ENCODE data around the gene APC2. TPM values are rescaled to one million over a fixed set of nuclear protein-coding genes. Genes with fewer than 3 reads are reported as not detected.

Gene APC2
- total and polyA plus RNA-seq, 8 donors, result 0.10 to 3.5 (median 0.58) TPM; not detected in 1

- peak overlapping the region; percentile 35 to 46 (median 41) for H3K4me3 ChIP-seq
- TF ChIP-seq POLR2A (IDR thresholded peaks at IDR 0.05) (no peak), EP300 (IDR thresholded peaks at IDR 0.05) (no peak), CTCF (IDR thresholded peaks at IDR 0.05) (no peak), POLR2AphosphoS5 (IDR thresholded peaks at IDR 0.05) (no peak)
- no peak for DNase-seq
- peaks cover 0 to 5% (median 2%) of the 10 kb centered on the region in 4 donors for H3K9me3 ChIP-seq
- WGBS, 5 donors, result 32 to 69% (median 40%) methylated on average over 4 to 12 of the region's 12 CpGs
- H3K27me3 ChIP-seq, result peaks cover 17 to 93% (median 35%) of the 10 kb centered on the region in 3 donors
- peaks cover 10 to 41% (median 37%) of the 10 kb centered on the region in 4 donors for H3K4me1 ChIP-seq
- intact Hi-C loops (cut with DNase I; ENCODE audit: low total_unique reads), result no loop called here
- no peaks in the 10 kb centered on the region for H3K36me3 ChIP-seq
- H3K27ac ChIP-seq, result peak overlapping the region in 2 of 5 donors; percentile 82 to 85
These were observed 58.6 kb downstream of the APC2 start for GRCh38 chr19:1508507-1508856.

- WGBS, 5 donors, result 50 to 65% (median 63%) methylated on average over 9 to 11 of the region's 11 CpGs
- H3K27ac ChIP-seq, result peak overlapping the region in 1 of 5 donors; percentile 25
- intact Hi-C loops (cut with DNase I; ENCODE audit: low total_unique reads), result no loop called here
- peaks cover 0 to 5% (median 2%) of the 10 kb centered on the region in 4 donors for H3K9me3 ChIP-seq
- TF ChIP-seq POLR2AphosphoS5 (IDR thresholded peaks at IDR 0.05) (no peak), POLR2A (IDR thresholded peaks at IDR 0.05) (no peak), EP300 (IDR thresholded peaks at IDR 0.05) (no peak), CTCF (IDR thresholded peaks at IDR 0.05) (no peak)
- H3K4me1 ChIP-seq, result peaks cover 12 to 42% (median 37%) of the 10 kb centered on the region in 4 donors
- peak in 1 of 2 donors; percentile 40 for DNase-seq
- H3K27me3 ChIP-seq, result peaks cover 14 to 93% (median 33%) of the 10 kb centered on the region in 3 donors
- H3K36me3 ChIP-seq, result no peaks in the 10 kb centered on the region
- H3K4me3 ChIP-seq, result no peak overlapping the region
These were observed 59.9 kb downstream of the APC2 start for GRCh38 chr19:1509602-1510441.

DNA sequence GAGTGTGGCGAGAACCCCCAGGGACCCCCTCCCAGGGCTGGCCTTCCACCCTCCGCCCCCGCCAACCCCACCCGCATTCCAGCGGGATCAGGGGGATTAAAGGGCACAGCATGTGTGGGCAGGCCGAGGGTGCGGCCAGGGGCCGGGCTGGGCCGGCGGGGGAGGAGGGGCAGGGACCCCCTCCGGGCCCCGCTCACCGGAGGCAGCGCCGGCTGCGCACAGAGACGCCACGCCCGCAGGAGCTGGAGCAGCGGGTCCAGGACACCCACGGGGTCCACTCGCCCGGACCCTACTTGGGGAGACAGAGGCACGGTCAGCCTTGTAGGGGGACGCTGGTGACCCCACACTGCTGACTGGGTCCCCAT lies 60.5 kb downstream of the APC2 start:
- intact Hi-C loops (cut with DNase I; ENCODE audit: low total_unique reads), result no loop called here
- WGBS, 5 donors, result 7 to 49% (median 29%) methylated on average over 2 to 25 of the region's 25 CpGs
- peaks cover 14 to 92% (median 33%) of the 10 kb centered on the region in 3 donors for H3K27me3 ChIP-seq
- H3K4me1 ChIP-seq, result peaks cover 12 to 42% (median 37%) of the 10 kb centered on the region in 4 donors
- no peak overlapping the region for H3K4me3 ChIP-seq
- peaks cover 0 to 5% (median 2%) of the 10 kb centered on the region in 4 donors for H3K9me3 ChIP-seq
- DNase-seq, result peak in 1 of 2 donors; percentile 62
- no peaks in the 10 kb centered on the region for H3K36me3 ChIP-seq
- H3K27ac ChIP-seq, result peak overlapping the region in 1 of 5 donors; percentile 25
- TF ChIP-seq EP300 (IDR thresholded peaks at IDR 0.05) (no peak), CTCF (IDR thresholded peaks at IDR 0.05) (no peak), POLR2AphosphoS5 (IDR thresholded peaks at IDR 0.05) (no peak), POLR2A (IDR thresholded peaks at IDR 0.05) (no peak)

DNA sequence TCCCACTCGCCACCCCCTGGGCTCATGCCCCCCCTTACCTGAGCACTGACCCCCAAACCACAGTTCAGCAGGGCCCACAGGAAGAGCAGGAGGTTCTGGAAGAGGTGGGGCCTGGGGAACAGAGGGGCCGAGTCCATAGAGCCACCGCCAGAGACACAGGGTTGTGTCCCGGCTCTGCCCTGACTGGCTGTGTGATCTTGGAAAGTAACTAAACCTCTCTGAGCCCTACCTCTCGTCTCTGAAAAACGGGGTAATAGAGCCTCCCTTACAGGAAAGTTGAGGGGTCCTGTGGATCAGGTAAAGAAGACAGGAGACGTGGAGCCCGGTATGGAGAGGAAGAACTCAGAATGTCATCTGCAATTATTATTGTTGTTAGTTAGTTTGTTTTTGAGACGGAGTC lies 60.9 kb downstream of the APC2 start:
- TF ChIP-seq POLR2AphosphoS5 (IDR thresholded peaks at IDR 0.05) (no peak), POLR2A (IDR thresholded peaks at IDR 0.05) (no peak), EP300 (IDR thresholded peaks at IDR 0.05) (no peak), CTCF (IDR thresholded peaks at IDR 0.05) (no peak)
- intact Hi-C loops (cut with DNase I; ENCODE audit: low total_unique reads), result no loop called here
- H3K4me3 ChIP-seq, result no peak overlapping the region
- DNase-seq, result peak in 1 of 2 donors; percentile 16
- peaks cover 0 to 5% (median 2%) of the 10 kb centered on the region in 4 donors for H3K9me3 ChIP-seq
- no peaks in the 10 kb centered on the region for H3K36me3 ChIP-seq
- 33 to 45% (median 35%) methylated on average over 6 to 9 of the region's 9 CpGs for WGBS, 5 donors
- H3K27me3 ChIP-seq, result peaks cover 14 to 90% (median 33%) of the 10 kb centered on the region in 3 donors
- peak overlapping the region in 1 of 5 donors; percentile 25 for H3K27ac ChIP-seq
- H3K4me1 ChIP-seq, result peaks cover 12 to 42% (median 37%) of the 10 kb centered on the region in 4 donors
